K562 (cell line): ENCODE data around the gene MAPKAPK3. TPM values are rescaled to one million over a fixed set of nuclear protein-coding genes. Genes with fewer than 3 reads are reported as not detected.

Source experiments
- BHLHE40 ChIP-seq: IDR thresholded peaks from 2 replicates; pipeline ENCODE4 v1.6.1; 2011; ENCODE audit warnings: low read length, improper control_type of control experiment
- CTBP1 ChIP-seq: fragments of 450-650 bp; IDR thresholded peaks from 2 replicates; pipeline ENCODE4 v1.6.1; 2016; ENCODE audit warnings: borderline replicate concordance
- DPF2 ChIP-seq: fragments of 450-650 bp; IDR thresholded peaks from 2 replicates; pipeline ENCODE4 v1.6.1; 2016
- ESRRA ChIP-seq: fragments of 450-650 bp; IDR thresholded peaks from 2 replicates; pipeline ENCODE4 v1.6.1; 2014; ENCODE audit warnings: low read depth, mild to moderate bottlenecking, moderate library complexity, borderline replicate concordance
- ETS2 ChIP-seq: IDR thresholded peaks from 2 replicates; pipeline ENCODE4 v1.6.1; 2016; ENCODE audit warnings: borderline replicate concordance, missing genetic modification characterization, mild to moderate bottlenecking, moderate library complexity, missing compliant biosample characterization; ENCODE audit not compliant: poor library complexity, severe bottlenecking
- ETV6 ChIP-seq, 3 experiments: fragments of 150-350 bp in 1 of 3; sonication (generic) in 1 of 3; formaldehyde crosslinking in 1 of 3; IDR thresholded peaks; 2 replicates each; pipeline versions ENCODE4 v1.6.1 to v1.8.0; 2014 to 2022; ENCODE audit warnings: borderline replicate concordance in 2 of 3, low read depth in 2 of 3, antibody characterized with exemption in 1 of 3, low read length in 1 of 3, mild to moderate bottlenecking in 1 of 3, missing genetic modification reagents in 1 of 3
- EZH2 ChIP-seq: IDR thresholded peaks from 2 replicates; pipeline ENCODE4 v1.6.1; 2012; ENCODE audit warnings: low read depth, mild to moderate bottlenecking, inconsistent platforms, low read length, borderline replicate concordance
- HDGF ChIP-seq: fragments of 450-650 bp; IDR thresholded peaks from 2 replicates; pipeline ENCODE4 v1.6.1; 2016
- JUNB ChIP-seq: fragments of 450-650 bp; formaldehyde crosslinking; conservative IDR thresholded peaks from 2 replicates; pipeline ENCODE4 v1.4.0; 2020; ENCODE audit warnings: mild to moderate bottlenecking
- MAZ ChIP-seq, 2 experiments: fragments of 450-650 bp in 1 of 2; sonication (generic) in 1 of 2; formaldehyde crosslinking; IDR thresholded peaks in 1 of 2; conservative IDR thresholded peaks in 1 of 2; 2 replicates each; pipeline versions ENCODE4 v1.4.0 to v1.5.0; 2020; ENCODE audit warnings: mild to moderate bottlenecking in 1 of 2, missing genetic modification reagents in 1 of 2
- MEIS2 ChIP-seq: fragments of 450-650 bp; IDR thresholded peaks from 2 replicates; pipeline ENCODE4 v1.6.1; 2014; ENCODE audit warnings: mild to moderate bottlenecking; ENCODE audit not compliant: partially characterized antibody
- NRF1 ChIP-seq, 2 experiments: fragments of 450-650 bp; IDR thresholded peaks in 1 of 2; conservative IDR thresholded peaks in 1 of 2; 2 replicates each; pipeline ENCODE4 v1.6.1; 2014; ENCODE audit warnings: mild to moderate bottlenecking in 2 of 2
- PTTG1 ChIP-seq: fragments of 450-650 bp; IDR thresholded peaks from 2 replicates; pipeline ENCODE4 v1.6.1; 2016; ENCODE audit warnings: low read depth, mild to moderate bottlenecking, missing genetic modification characterization, missing compliant biosample characterization
- RBM14 ChIP-seq: fragments of 200-400 bp; formaldehyde crosslinking; IDR thresholded peaks from 2 replicates; pipeline ENCODE4 v1.6.1; 2018; ENCODE audit warnings: low read depth, mild to moderate bottlenecking, low read length, moderate library complexity, borderline replicate concordance; ENCODE audit not compliant: insufficient read depth
- STAG1 ChIP-seq: sonication (generic); formaldehyde crosslinking; IDR thresholded peaks from 2 replicates; pipeline ENCODE4 v1.5.0; 2020; ENCODE audit warnings: missing genetic modification reagents, borderline replicate concordance
- TARDBP ChIP-seq: fragments of 450-650 bp; IDR thresholded peaks from 2 replicates; pipeline ENCODE4 v1.6.1; 2016
- TCFL5 ChIP-seq: fragments of 250-450 bp; sonication (Bioruptor Pico); conservative IDR thresholded peaks from 2 replicates; pipeline ENCODE4 v1.6.1; 2021; ENCODE audit warnings: mild to moderate bottlenecking, moderate library complexity, matching md5 sums
- ZKSCAN8 ChIP-seq: fragments of 200-800 bp; sonication (Bioruptor generic); IDR thresholded peaks from 2 replicates; pipeline ENCODE4 v1.6.1; 2016; ENCODE audit warnings: missing genetic modification characterization, missing compliant biosample characterization
- ZNF644 ChIP-seq: fragments of 200-800 bp; sonication (Bioruptor generic); IDR thresholded peaks from 2 replicates; pipeline ENCODE4 v1.6.1; 2016; ENCODE audit warnings: low read depth, missing genetic modification characterization, missing compliant biosample characterization
- polyA plus RNA-seq, 8 experiments: library from polyadenylated mRNA; depleted of rRNA in 4 of 8; stranded (reverse) in 5 of 8; unstranded in 3 of 8; fragments of >200 nt; fragmentation: Nextera tagmentation in 2 of 8; fragmentation: Illumina TruSeq in 1 of 8; extraction: Ambion mirVana in 2 of 8; extraction: Trizol in 1 of 8; gene quantifications; 2 replicates each; pipeline versions ENCODE4 v1.2.1 to v1.2.3, GENCODE V29; 2011 to 2014; ENCODE audit warnings: inconsistent platforms in 1 of 8, missing spikeins in 1 of 8
- total RNA-seq, 7 experiments: library from RNA; depleted of rRNA in 6 of 7; stranded (reverse); fragments of >200 nt in 6 of 7; fragmentation: Illumina TruSeq in 2 of 7; extraction: Trizol in 2 of 7; gene quantifications; 2 replicates each; pipeline versions ENCODE4 v1.2.1 to v1.2.3, GENCODE V29; 2011 to 2021; ENCODE audit warnings: low replicate concordance in 1 of 7
- TF ChIP-seq, protein P1 (sequence below), 2 experiments: fragments of 450-650 bp; formaldehyde crosslinking in 1 of 2; IDR thresholded peaks; 2 replicates each; pipeline versions ENCODE4 v1.4.0 to v1.6.1; 2014 to 2020; ENCODE audit warnings: mild to moderate bottlenecking in 2 of 2, borderline replicate concordance in 1 of 2, low read depth in 1 of 2

MAPKAPK3 gene
- total and polyA plus RNA-seq, 9 of the 15 experiments (the other 6 are each of a cell fraction or from before 2014, with no cell fraction given) = 8.0 to 56.4 (median 41.2) TPM

DNA sequence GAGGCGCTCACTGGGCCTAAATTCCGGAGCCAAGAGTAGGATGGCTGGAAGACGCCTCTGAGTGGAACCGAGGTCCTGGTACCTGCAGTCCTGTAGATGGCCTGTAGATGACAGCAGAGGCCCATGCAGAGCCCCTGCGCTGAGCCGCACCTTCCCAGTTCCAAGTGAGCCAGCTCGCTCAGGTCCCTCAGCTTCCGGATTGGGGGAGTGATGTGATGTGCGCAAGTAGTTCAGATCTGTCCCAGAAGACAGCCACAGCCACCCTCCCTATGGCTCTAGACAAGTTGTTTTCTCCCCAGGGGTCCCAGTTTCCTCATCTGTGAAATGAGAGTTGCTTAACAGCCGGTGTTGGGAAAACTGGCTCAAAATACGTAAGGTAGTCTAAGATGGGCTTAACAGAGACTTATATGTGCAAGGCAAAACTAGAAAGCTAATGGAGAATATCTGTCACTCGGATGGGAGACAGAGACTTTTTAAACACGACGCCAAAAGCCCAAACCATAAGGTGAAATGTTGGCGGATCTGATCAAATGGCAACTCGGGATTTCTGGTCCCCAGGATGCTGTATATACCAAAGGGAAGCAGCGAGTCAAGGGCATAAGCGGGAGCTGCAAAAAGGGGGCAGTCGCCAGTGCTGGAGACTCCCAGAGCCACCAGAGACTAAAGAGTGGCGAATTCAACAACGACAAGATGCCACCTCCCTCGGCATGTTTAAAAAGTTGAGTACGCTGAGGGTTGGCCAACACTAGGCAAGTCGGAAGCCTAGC lies 765 bp upstream of the MAPKAPK3 start (continued):
- TF ChIP-seq ZNF644 (tag) (no peak), RBM14 (no peak), CTBP1 (peak; percentile 31; the same call in 1 of the 2 replicates), NRF1 (conservative IDR thresholded peaks at IDR 0.05 in 1 of 2, IDR thresholded peaks at IDR 0.05 in 1 of 2) (peak; percentile 48 to 65; a peak in 3 of 4 replicates), MEIS2 (no peak), ZKSCAN8 (0 out of 2 replicates have a peak, but pooled peaks have one; percentile 25), BHLHE40 (0 out of 2 replicates have a peak, but pooled peaks have one; percentile 24), ETV6 (IDR thresholded peaks at IDR 0.05; ENCODE audit: borderline replicate concordance in 1 of 2, low read depth in 2 of 2, low read length in 1 of 2) (no peak), ETV6 (CRISPR knock-in tag; IDR thresholded peaks at IDR 0.05; ENCODE audit: borderline replicate concordance) (no peak), DPF2 (no peak), TARDBP (no peak), JUNB (CRISPR knock-in tag) (no peak), PTTG1 (tag) (no peak), ETS2 (no peak), ESRRA (no peak), STAG1 (peak; percentile 66; the same call in 1 of the 2 replicates), EZH2 (no peak), MAZ (CRISPR knock-in tag; conservative IDR thresholded peaks at IDR 0.05 in 1 of 2, IDR thresholded peaks at IDR 0.05 in 1 of 2) (peak in 1 of 2 experiments; percentile 18; a peak in 1 of 4 replicates), HDGF (no peak), TCFL5 (CRISPR knock-in tag) (no peak)
- TF ChIP-seq, protein P1, sequence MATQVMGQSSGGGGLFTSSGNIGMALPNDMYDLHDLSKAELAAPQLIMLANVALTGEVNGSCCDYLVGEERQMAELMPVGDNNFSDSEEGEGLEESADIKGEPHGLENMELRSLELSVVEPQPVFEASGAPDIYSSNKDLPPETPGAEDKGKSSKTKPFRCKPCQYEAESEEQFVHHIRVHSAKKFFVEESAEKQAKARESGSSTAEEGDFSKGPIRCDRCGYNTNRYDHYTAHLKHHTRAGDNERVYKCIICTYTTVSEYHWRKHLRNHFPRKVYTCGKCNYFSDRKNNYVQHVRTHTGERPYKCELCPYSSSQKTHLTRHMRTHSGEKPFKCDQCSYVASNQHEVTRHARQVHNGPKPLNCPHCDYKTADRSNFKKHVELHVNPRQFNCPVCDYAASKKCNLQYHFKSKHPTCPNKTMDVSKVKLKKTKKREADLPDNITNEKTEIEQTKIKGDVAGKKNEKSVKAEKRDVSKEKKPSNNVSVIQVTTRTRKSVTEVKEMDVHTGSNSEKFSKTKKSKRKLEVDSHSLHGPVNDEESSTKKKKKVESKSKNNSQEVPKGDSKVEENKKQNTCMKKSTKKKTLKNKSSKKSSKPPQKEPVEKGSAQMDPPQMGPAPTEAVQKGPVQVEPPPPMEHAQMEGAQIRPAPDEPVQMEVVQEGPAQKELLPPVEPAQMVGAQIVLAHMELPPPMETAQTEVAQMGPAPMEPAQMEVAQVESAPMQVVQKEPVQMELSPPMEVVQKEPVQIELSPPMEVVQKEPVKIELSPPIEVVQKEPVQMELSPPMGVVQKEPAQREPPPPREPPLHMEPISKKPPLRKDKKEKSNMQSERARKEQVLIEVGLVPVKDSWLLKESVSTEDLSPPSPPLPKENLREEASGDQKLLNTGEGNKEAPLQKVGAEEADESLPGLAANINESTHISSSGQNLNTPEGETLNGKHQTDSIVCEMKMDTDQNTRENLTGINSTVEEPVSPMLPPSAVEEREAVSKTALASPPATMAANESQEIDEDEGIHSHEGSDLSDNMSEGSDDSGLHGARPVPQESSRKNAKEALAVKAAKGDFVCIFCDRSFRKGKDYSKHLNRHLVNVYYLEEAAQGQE (IDR thresholded peaks at IDR 0.05; ENCODE audit: borderline replicate concordance) = peak; percentile 69; the same call in 1 of the 2 replicates
- TF ChIP-seq, protein P1 (CRISPR knock-in tag; IDR thresholded peaks at IDR 0.05; ENCODE audit: low read depth) = no peak
